Measurements from ENCODE around the gene LAGE3.

DNA sequence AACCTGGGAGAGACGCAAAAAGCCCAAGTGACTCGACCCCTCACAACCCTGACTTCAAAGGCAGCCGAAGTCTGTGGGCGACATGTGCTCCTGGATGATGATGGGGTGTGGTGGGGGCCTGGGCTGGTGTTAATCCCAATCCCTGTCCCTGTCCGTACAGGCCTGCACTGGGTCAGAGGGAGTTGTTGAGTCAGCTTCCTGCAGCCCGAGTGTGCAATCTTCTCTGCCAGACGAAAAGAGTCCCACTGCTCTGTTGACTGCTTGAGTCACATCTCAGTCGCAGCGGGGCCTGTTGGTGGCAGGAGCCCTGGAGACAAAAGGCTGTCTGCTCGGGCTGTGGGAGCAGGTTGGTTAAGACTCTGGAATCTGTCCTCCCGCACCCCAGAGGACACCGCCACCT lies 26.7 kb upstream of the LAGE3 start:
- TF ChIP-seq, protein P1, sequence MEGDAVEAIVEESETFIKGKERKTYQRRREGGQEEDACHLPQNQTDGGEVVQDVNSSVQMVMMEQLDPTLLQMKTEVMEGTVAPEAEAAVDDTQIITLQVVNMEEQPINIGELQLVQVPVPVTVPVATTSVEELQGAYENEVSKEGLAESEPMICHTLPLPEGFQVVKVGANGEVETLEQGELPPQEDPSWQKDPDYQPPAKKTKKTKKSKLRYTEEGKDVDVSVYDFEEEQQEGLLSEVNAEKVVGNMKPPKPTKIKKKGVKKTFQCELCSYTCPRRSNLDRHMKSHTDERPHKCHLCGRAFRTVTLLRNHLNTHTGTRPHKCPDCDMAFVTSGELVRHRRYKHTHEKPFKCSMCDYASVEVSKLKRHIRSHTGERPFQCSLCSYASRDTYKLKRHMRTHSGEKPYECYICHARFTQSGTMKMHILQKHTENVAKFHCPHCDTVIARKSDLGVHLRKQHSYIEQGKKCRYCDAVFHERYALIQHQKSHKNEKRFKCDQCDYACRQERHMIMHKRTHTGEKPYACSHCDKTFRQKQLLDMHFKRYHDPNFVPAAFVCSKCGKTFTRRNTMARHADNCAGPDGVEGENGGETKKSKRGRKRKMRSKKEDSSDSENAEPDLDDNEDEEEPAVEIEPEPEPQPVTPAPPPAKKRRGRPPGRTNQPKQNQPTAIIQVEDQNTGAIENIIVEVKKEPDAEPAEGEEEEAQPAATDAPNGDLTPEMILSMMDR (conservative IDR thresholded peaks at IDR 0.05; ENCODE audit: low read length) = no peak
- no peak for TF ChIP-seq EZH2phosphoT487 (IDR thresholded peaks at IDR 0.05; ENCODE audit: borderline replicate concordance)

All from Loucy (cell line).